ENCODE data around the gene LNX2.
"Not testable (repeated sequence)": the region's sequence is repeated elsewhere in the genome, so short reads cannot be mapped to it uniquely, and the experiment has no call there.

LNX2 gene

DNA sequence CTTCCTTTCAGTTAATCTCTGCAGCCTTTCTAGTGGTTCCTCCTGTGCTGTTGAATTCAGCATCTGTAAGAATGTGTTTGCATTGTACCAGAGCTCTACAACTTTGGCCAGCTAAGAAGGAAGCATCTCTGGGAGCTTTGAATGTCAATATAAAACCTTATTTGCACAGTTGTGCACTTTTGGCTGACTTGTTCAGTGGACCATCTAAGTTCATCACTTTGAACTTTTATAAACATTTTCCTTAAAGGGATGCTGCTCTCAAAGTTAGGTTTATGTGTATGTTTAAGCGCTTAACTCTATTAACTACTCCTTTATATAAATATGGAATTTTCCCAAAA is 16.9 kb upstream of the LNX2 start:
- no peaks in the 10 kb centered on the region for H3K4me1 ChIP-seq (ENCODE audit: control insufficient read depth, insufficient read depth, low read length)
- H3K9ac ChIP-seq (ENCODE audit: low read length), result no peak overlapping the region
- no peak overlapping the region for H3K4me3 ChIP-seq (ENCODE audit: low read depth, low read length)
- H3K27me3 ChIP-seq (ENCODE audit: control insufficient read depth, insufficient read depth, low read length), result no peaks in the 10 kb centered on the region
- H3K27ac ChIP-seq (ENCODE audit: low read depth, low read length), result no peak overlapping the region
- no peaks in the 10 kb centered on the region for H3K9me3 ChIP-seq (ENCODE audit: control insufficient read depth, insufficient read depth, low read depth, low read length)
- H3K36me3 ChIP-seq (ENCODE audit: control insufficient read depth, insufficient read depth, low read length), result peaks cover 12% of the 10 kb centered on the region

- H3K4me3 ChIP-seq (ENCODE audit: low read depth, low read length), result no peak overlapping the region
- H3K9me3 ChIP-seq (ENCODE audit: control insufficient read depth, insufficient read depth, low read depth, low read length), result no peaks in the 10 kb centered on the region
- H3K9ac ChIP-seq (ENCODE audit: low read length), result no peak overlapping the region
- peaks cover 17% of the 10 kb centered on the region for H3K36me3 ChIP-seq (ENCODE audit: control insufficient read depth, insufficient read depth, low read length)
- no peaks in the 10 kb centered on the region for H3K4me1 ChIP-seq (ENCODE audit: control insufficient read depth, insufficient read depth, low read length)
- H3K27me3 ChIP-seq (ENCODE audit: control insufficient read depth, insufficient read depth, low read length), result no peaks in the 10 kb centered on the region
- no peak overlapping the region for H3K27ac ChIP-seq (ENCODE audit: low read depth, low read length)
Observed at GRCh38 chr13:27636589-27637288, 16.4 kb upstream of the LNX2 start.

DNA sequence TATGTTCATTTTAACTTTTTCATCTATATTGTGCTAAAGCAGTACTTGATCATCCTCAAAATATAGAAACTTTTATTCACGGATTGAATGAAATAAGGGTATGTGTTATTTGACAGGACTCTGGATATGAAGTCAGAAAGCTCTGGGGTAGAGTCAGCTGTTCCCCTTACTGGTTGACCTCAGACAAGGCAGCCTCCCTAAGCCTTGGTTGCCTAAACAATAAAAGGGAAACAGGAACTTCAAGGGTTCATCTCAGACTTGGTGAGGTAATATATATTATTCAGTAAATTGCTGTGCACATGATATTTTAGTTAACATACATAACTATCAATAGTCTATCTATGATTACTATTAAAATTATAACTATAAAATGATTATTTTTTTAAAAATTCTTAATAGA is 14.9 kb upstream of the LNX2 start:
- Histone ChIP-seq H3K36me3 (ENCODE audit: control insufficient read depth, insufficient read depth, low read length) (peaks cover 22% of the 10 kb centered on the region), H3K4me3 (ENCODE audit: low read depth, low read length) (no peak overlapping the region), H3K4me1 (ENCODE audit: control insufficient read depth, insufficient read depth, low read length) (no peaks in the 10 kb centered on the region), H3K27me3 (ENCODE audit: control insufficient read depth, insufficient read depth, low read length) (no peaks in the 10 kb centered on the region), H3K9ac (ENCODE audit: low read length) (no peak overlapping the region), H3K9me3 (ENCODE audit: control insufficient read depth, insufficient read depth, low read depth, low read length) (no peaks in the 10 kb centered on the region), H3K27ac (ENCODE audit: low read depth, low read length) (no peak overlapping the region)

- H3K36me3 ChIP-seq (ENCODE audit: control insufficient read depth, insufficient read depth, low read length), result peaks cover 22% of the 10 kb centered on the region
- no peak overlapping the region for H3K27ac ChIP-seq (ENCODE audit: low read depth, low read length)
- no peaks in the 10 kb centered on the region for H3K4me1 ChIP-seq (ENCODE audit: control insufficient read depth, insufficient read depth, low read length)
Observed at GRCh38 chr13:27634791-27635190, 14.5 kb upstream of the LNX2 start.

DNA sequence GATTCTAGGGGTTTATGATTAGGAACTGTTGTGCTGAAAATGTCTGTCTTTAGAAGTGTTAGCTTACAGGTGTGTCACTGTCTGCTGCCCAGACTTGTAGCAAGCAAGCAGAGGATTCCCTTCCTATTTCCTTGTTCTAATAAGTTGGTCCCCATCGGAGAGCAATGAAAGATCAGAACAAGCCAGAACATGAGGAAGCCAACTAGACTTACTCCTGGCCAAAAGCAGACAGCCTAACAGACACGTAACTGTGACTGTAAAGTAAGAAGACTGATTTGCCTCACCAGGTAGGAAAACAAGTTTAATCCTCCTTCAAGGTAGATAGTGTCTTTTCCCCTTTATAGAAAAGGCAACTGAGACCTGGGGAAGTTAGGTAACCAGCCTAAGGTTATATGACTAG is 13.9 kb upstream of the LNX2 start:
- Histone ChIP-seq H3K4me3 (ENCODE audit: low read depth, low read length) (no peak overlapping the region), H3K27ac (ENCODE audit: low read depth, low read length) (no peak overlapping the region), H3K9me3 (ENCODE audit: control insufficient read depth, insufficient read depth, low read depth, low read length) (no peaks in the 10 kb centered on the region), H3K9ac (ENCODE audit: low read length) (no peak overlapping the region), H3K4me1 (ENCODE audit: control insufficient read depth, insufficient read depth, low read length) (no peaks in the 10 kb centered on the region), H3K36me3 (ENCODE audit: control insufficient read depth, insufficient read depth, low read length) (peaks cover 24% of the 10 kb centered on the region), H3K27me3 (ENCODE audit: control insufficient read depth, insufficient read depth, low read length) (no peaks in the 10 kb centered on the region)

More at GRCh38 chr13:27634791-27635190, 14.5 kb upstream of the LNX2 start:
- Histone ChIP-seq H3K27me3 (ENCODE audit: control insufficient read depth, insufficient read depth, low read length) (no peaks in the 10 kb centered on the region), H3K9ac (ENCODE audit: low read length) (no peak overlapping the region), H3K4me3 (ENCODE audit: low read depth, low read length) (no peak overlapping the region), H3K9me3 (ENCODE audit: control insufficient read depth, insufficient read depth, low read depth, low read length) (no peaks in the 10 kb centered on the region)

- H3K4me3 ChIP-seq (ENCODE audit: low read depth, low read length), result no peak overlapping the region
- no peaks in the 10 kb centered on the region for H3K4me1 ChIP-seq (ENCODE audit: control insufficient read depth, insufficient read depth, low read length)
- H3K9me3 ChIP-seq (ENCODE audit: control insufficient read depth, insufficient read depth, low read depth, low read length), result no peaks in the 10 kb centered on the region
- no peak overlapping the region for H3K27ac ChIP-seq (ENCODE audit: low read depth, low read length)
- H3K9ac ChIP-seq (ENCODE audit: low read length), result no peak overlapping the region
- H3K36me3 ChIP-seq (ENCODE audit: control insufficient read depth, insufficient read depth, low read length), result peaks cover 27% of the 10 kb centered on the region
- H3K27me3 ChIP-seq (ENCODE audit: control insufficient read depth, insufficient read depth, low read length), result no peaks in the 10 kb centered on the region
Observed at GRCh38 chr13:27632648-27633047, 12.3 kb upstream of the LNX2 start.

GRCh38 chr13:27632214-27632613 is 11.9 kb upstream of the LNX2 start:
- Histone ChIP-seq H3K27me3 (ENCODE audit: control insufficient read depth, insufficient read depth, low read length) (no peaks in the 10 kb centered on the region), H3K4me3 (ENCODE audit: low read depth, low read length) (no peak overlapping the region), H3K4me1 (ENCODE audit: control insufficient read depth, insufficient read depth, low read length) (no peaks in the 10 kb centered on the region), H3K9me3 (ENCODE audit: control insufficient read depth, insufficient read depth, low read depth, low read length) (no peaks in the 10 kb centered on the region), H3K9ac (ENCODE audit: low read length) (no peak overlapping the region), H3K36me3 (ENCODE audit: control insufficient read depth, insufficient read depth, low read length) (peaks cover 27% of the 10 kb centered on the region), H3K27ac (ENCODE audit: low read depth, low read length) (no peak overlapping the region)

DNA sequence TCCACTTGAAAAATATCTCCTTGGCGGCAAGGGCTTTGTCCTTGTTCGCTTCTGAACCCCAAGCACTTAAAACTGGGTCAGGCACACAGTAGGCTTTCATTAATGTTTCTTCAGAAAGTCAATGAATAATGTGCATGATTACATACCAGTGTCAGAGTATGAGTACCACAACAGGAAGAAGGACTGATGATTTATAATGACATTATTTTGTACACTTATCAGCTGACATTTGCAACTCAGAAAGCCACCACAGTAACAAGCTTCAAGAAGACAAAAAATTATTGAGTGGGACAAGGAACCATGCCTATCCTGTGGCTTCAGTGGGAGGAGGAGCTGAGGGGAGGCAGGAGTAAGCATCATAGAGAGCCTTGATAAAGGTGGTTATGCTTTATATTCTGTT is 11.3 kb upstream of the LNX2 start:
- Histone ChIP-seq H3K4me3 (ENCODE audit: low read depth, low read length) (no peak overlapping the region), H3K9ac (ENCODE audit: low read length) (no peak overlapping the region), H3K9me3 (ENCODE audit: control insufficient read depth, insufficient read depth, low read depth, low read length) (no peaks in the 10 kb centered on the region), H3K4me1 (ENCODE audit: control insufficient read depth, insufficient read depth, low read length) (no peaks in the 10 kb centered on the region), H3K27me3 (ENCODE audit: control insufficient read depth, insufficient read depth, low read length) (no peaks in the 10 kb centered on the region), H3K36me3 (ENCODE audit: control insufficient read depth, insufficient read depth, low read length) (peaks cover 27% of the 10 kb centered on the region), H3K27ac (ENCODE audit: low read depth, low read length) (no peak overlapping the region)

- H3K9ac ChIP-seq (ENCODE audit: low read length), result no peak overlapping the region
- no peaks in the 10 kb centered on the region for H3K4me1 ChIP-seq (ENCODE audit: control insufficient read depth, insufficient read depth, low read length)
- H3K9me3 ChIP-seq (ENCODE audit: control insufficient read depth, insufficient read depth, low read depth, low read length), result no peaks in the 10 kb centered on the region
- H3K4me3 ChIP-seq (ENCODE audit: low read depth, low read length), result no peak overlapping the region
- H3K36me3 ChIP-seq (ENCODE audit: control insufficient read depth, insufficient read depth, low read length), result peaks cover 29% of the 10 kb centered on the region
- no peaks in the 10 kb centered on the region for H3K27me3 ChIP-seq (ENCODE audit: control insufficient read depth, insufficient read depth, low read length)
- no peak overlapping the region for H3K27ac ChIP-seq (ENCODE audit: low read depth, low read length)
Observed at GRCh38 chr13:27631156-27631555, 10.8 kb upstream of the LNX2 start.

DNA sequence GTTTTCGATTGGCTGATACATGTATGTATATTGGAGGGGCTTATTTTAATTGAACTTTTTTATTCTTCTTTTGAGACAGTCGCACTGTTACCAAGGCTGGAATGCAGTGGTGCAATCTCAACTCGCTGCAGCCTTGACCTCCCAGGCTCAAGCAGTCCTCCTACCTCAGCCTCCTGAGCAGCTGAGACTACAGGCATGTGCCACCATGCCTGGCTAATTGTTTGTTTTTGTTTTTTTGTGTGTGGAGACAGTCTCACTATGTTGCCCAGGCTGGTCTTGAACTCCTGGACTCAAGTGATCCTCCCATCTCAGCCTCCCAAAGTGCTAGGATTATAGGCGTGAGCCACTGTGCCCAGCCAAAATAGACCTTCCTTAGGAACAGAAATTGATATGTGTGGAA is 8.4 kb upstream of the LNX2 start:
- not testable (repeated sequence) for H3K27ac ChIP-seq (ENCODE audit: low read depth, low read length); H3K9me3 ChIP-seq (ENCODE audit: control insufficient read depth, insufficient read depth, low read depth, low read length); H3K9ac ChIP-seq (ENCODE audit: low read length); H3K4me3 ChIP-seq (ENCODE audit: low read depth, low read length); H3K27me3 ChIP-seq (ENCODE audit: control insufficient read depth, insufficient read depth, low read length); H3K4me1 ChIP-seq (ENCODE audit: control insufficient read depth, insufficient read depth, low read length)
- peaks cover 45% of the 10 kb centered on the region for H3K36me3 ChIP-seq (ENCODE audit: control insufficient read depth, insufficient read depth, low read length)

- no peak overlapping the region for H3K9ac ChIP-seq (ENCODE audit: low read length)
- H3K36me3 ChIP-seq (ENCODE audit: control insufficient read depth, insufficient read depth, low read length), result peaks cover 46% of the 10 kb centered on the region
Observed at GRCh38 chr13:27628081-27628480, 7.8 kb upstream of the LNX2 start.

DNA sequence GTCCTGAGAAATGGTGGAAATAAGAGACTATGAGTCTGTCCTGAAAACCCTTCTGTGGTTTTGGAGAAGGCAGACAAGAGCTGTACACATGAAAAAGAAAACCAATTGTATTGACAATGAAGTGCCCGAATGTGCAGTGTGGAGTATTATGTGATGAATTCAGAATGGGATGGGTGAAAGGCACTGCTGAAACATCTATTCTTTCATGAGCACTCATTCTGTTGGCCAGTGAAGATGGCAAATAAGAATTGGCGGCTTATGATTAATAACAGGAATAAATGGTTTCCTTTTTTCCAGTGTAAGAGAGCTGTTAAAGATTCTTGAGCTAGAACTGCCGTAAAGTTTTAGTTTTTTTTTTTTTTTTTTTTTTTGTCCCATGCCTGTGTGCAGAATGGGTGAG is 7.1 kb upstream of the LNX2 start:
- Histone ChIP-seq H3K36me3 (ENCODE audit: control insufficient read depth, insufficient read depth, low read length) (peaks cover 45% of the 10 kb centered on the region), H3K4me1 (ENCODE audit: control insufficient read depth, insufficient read depth, low read length) (peaks cover 10% of the 10 kb centered on the region), H3K4me3 (ENCODE audit: low read depth, low read length) (no peak overlapping the region), H3K27me3 (ENCODE audit: control insufficient read depth, insufficient read depth, low read length) (no peaks in the 10 kb centered on the region), H3K9ac (ENCODE audit: low read length) (no peak overlapping the region), H3K9me3 (ENCODE audit: control insufficient read depth, insufficient read depth, low read depth, low read length) (no peaks in the 10 kb centered on the region), H3K27ac (ENCODE audit: low read depth, low read length) (no peak overlapping the region)

More at GRCh38 chr13:27628081-27628480, 7.8 kb upstream of the LNX2 start:
- Histone ChIP-seq H3K4me1 (ENCODE audit: control insufficient read depth, insufficient read depth, low read length) (peaks cover 6% of the 10 kb centered on the region), H3K27me3 (ENCODE audit: control insufficient read depth, insufficient read depth, low read length) (no peaks in the 10 kb centered on the region), H3K9me3 (ENCODE audit: control insufficient read depth, insufficient read depth, low read depth, low read length) (no peaks in the 10 kb centered on the region), H3K27ac (ENCODE audit: low read depth, low read length) (no peak overlapping the region), H3K4me3 (ENCODE audit: low read depth, low read length) (no peak overlapping the region)

Data from HUES6 (cell line).